Aorta (tissue), 5 donors: ENCODE results near the gene ZNF202. TPM values are rescaled to one million over a fixed set of nuclear protein-coding genes. Genes with fewer than 3 reads are reported as not detected.
"Not testable (repeated sequence)": the region's sequence is repeated elsewhere in the genome, so short reads cannot be mapped to it uniquely, and the experiment has no call there.

Experiments used
- ATAC-seq: fragments of 200-7000 bp; cut with Tn5 transposase; one replicate; pipeline ENCODE4 v1.9.1; 2022; ENCODE audit warnings: moderate library complexity; ENCODE audit not compliant: low FRiP score
- DNase-seq, 2 donors: peaks; one replicate each; pipeline ENCODE4 v3.0.0-alpha.2; 2020
- H3K27ac ChIP-seq, 2 donors: one replicate each; pipeline ENCODE4 v1.5.1; 2013; ENCODE audit warnings: low read length in 2 of 2, mild to moderate bottlenecking in 2 of 2, moderate library complexity in 2 of 2, control low read depth in 1 of 2, inconsistent platforms in 1 of 2, low read depth in 1 of 2
- H3K27me3 ChIP-seq, 2 donors: one replicate each; pipeline ENCODE4 v1.6.1; 2013; ENCODE audit warnings: control low read depth in 1 of 2, low read length in 1 of 2, mild to moderate bottlenecking in 1 of 2, moderate library complexity in 1 of 2; ENCODE audit not compliant: insufficient read depth in 2 of 2, control insufficient read depth in 1 of 2
- H3K36me3 ChIP-seq, 2 donors: one replicate each; pipeline ENCODE4 v1.6.1; 2013; ENCODE audit warnings: control low read depth in 1 of 2, low read length in 1 of 2, mild to moderate bottlenecking in 1 of 2; ENCODE audit not compliant: insufficient read depth in 2 of 2, control insufficient read depth in 1 of 2
- H3K4me1 ChIP-seq, 2 donors: one replicate each; pipeline ENCODE4 v1.6.1; 2013; ENCODE audit warnings: low read length in 2 of 2, control low read depth in 1 of 2, mild to moderate bottlenecking in 1 of 2, moderate library complexity in 1 of 2; ENCODE audit not compliant: insufficient read depth in 2 of 2, control insufficient read depth in 1 of 2
- H3K4me3 ChIP-seq, 2 donors: one replicate each; pipeline ENCODE4 v1.5.1; 2013; ENCODE audit warnings: low read length in 2 of 2, control low read depth in 1 of 2, mild to moderate bottlenecking in 1 of 2
- H3K9me3 ChIP-seq: one replicate; pipeline ENCODE4 v1.6.1; 2013; ENCODE audit warnings: mild to moderate bottlenecking, low read length; ENCODE audit not compliant: control insufficient read depth
- WGBS, 2 donors: extraction: QIAGEN DNeasy Blood & Tissue Kit; methylation state at CpG; one replicate each; pipeline ENCODE4 v1.1.7; 2013; 5-methylcytosine and 5-hydroxymethylcytosine counted together
- intact Hi-C, 2 donors: fragments of 100-400 bp; cut with DNase I; formaldehyde crosslinking; loops; one replicate each; pipeline versions ENCODE4 v1.14.2 to v1.15.0; 2022
- polyA plus RNA-seq, 2 donors: library from polyadenylated mRNA; stranded (reverse); fragments of 200-250 nt; gene quantifications; one replicate each; pipeline ENCODE4 v1.2.3, GENCODE V29; 2013
- total RNA-seq, 2 donors: library from RNA; stranded (reverse); fragmentation: NEBNext Ultra II Directional; extraction: Animal tissue kit (Norgen Biotek cat#: 25700); gene quantifications; one replicate each; pipeline ENCODE4 v1.2.1, GENCODE V29; 2021
- donor health status: healthy with polysubstance abuse.
- donor health status: Bipolar disorder and iron deficiency.
- donor health status: DM: no; HTN: no; CAD: no.
- donor health status: DM: no; HTN: no; CAD: no.
- donor health status: DM: yes; HTN: yes; CAD: no.

The ZNF202 gene
- total and polyA plus RNA-seq, 4 donors, result 1.9 to 8.7 (median 7.6) TPM

- ATAC-seq, result no peak
- peaks cover 23 to 30% of the 10 kb centered on the region in 2 donors for H3K36me3 ChIP-seq
- no peaks in the 10 kb centered on the region for H3K27me3 ChIP-seq
- intact Hi-C loops, result loop anchor here (2.0 to 10.0 kb wide), 2 partner anchors 37 to 61 kb away; no protein-coding TSS in a partner anchor
- no peak overlapping the region for H3K27ac ChIP-seq
- H3K4me1 ChIP-seq, result no peaks in the 10 kb centered on the region
- no peak for DNase-seq
- WGBS, 2 donors, result 97 to 98% methylated on average over 23 of the region's 23 CpGs
- H3K9me3 ChIP-seq, result peaks cover 9% of the 10 kb centered on the region
- no peak overlapping the region for H3K4me3 ChIP-seq
Measured at GRCh38 chr11:123725995-123726655, 15.3 kb downstream of the ZNF202 start.

GRCh38 chr11:123719452-123719851 lies 22.0 kb downstream of the ZNF202 start:
- intact Hi-C loops, result no loop called here
- H3K4me1 ChIP-seq, result no peaks in the 10 kb centered on the region
- no peak overlapping the region for H3K27ac ChIP-seq
- H3K27me3 ChIP-seq, result peaks cover 0 to 2% of the 10 kb centered on the region in 2 donors
- DNase-seq (no peak), ATAC-seq (no peak)
- peaks cover 1% of the 10 kb centered on the region for H3K9me3 ChIP-seq
- no peak overlapping the region for H3K4me3 ChIP-seq
- peaks cover 0 to 1% of the 10 kb centered on the region in 2 donors for H3K36me3 ChIP-seq
- WGBS, 2 donors, result 58 to 65% methylated on average over 1 of the region's 1 CpG

DNA sequence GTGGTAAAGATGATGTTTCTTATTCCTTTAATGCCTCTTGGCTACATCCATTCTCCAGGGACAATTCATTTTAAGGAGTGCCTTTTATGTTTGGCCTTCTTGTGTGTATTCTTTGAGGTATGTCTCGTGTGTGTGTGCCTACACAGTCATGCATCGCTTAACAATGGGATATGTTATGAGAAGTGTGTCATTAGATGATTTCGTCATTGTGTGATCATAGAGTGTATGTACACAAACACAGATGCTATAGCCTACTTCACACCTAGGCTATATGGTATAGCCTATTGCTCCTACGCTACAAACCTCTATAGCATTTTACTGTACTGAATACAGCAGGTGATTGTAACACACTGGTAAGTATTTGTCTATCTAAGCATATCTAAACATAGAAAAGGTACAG lies 23.0 kb downstream of the ZNF202 start:
- Histone ChIP-seq H3K4me1 (no peaks in the 10 kb centered on the region), H3K36me3 (peaks cover 0 to under 1% of the 10 kb centered on the region in 2 donors), H3K9me3 (peaks cover under 1% of the 10 kb centered on the region), H3K27me3 (peaks cover 0 to 2% of the 10 kb centered on the region in 2 donors), H3K4me3 (no peak overlapping the region), H3K27ac (no peak overlapping the region)
- no peak for DNase-seq
- intact Hi-C loops, result no loop called here
- WGBS, 2 donors, result 84 to 86% methylated on average over 4 of the region's 4 CpGs
- ATAC-seq, result no peak

DNA sequence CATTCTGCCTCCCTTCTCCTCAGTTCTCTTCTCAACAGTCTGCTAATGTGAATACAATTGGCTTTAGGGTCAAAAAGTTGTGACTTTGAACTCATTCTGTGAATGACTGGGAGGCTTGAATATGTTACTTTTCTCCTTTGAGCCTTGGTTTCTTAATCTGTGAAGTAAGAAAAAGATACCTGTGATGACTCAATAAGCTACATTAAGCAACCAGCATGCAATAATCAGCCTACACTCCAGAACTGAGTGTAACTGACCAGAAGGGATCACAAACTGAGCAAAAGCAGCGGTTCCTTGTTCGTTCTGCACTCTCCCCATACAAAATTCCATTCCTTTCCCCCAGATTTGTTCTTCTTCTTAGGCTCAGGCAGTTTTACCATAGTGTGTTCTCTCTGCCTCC lies 23.4 kb downstream of the ZNF202 start:
- ATAC-seq (no peak), DNase-seq (no peak)
- Histone ChIP-seq H3K27ac (no peak overlapping the region), H3K4me1 (no peaks in the 10 kb centered on the region), H3K36me3 (no peaks in the 10 kb centered on the region), H3K9me3 (no peaks in the 10 kb centered on the region), H3K4me3 (no peak overlapping the region), H3K27me3 (peaks cover 0 to 2% of the 10 kb centered on the region in 2 donors)
- intact Hi-C loops, result no loop called here
- 81 to 86% methylated on average over 2 of the region's 2 CpGs for WGBS, 2 donors

- not testable (repeated sequence) for H3K27ac ChIP-seq, H3K9me3 ChIP-seq, H3K4me3 ChIP-seq, ATAC-seq, DNase-seq, H3K27me3 ChIP-seq, H3K36me3 ChIP-seq, H3K4me1 ChIP-seq
- intact Hi-C loops, result loop anchor here in 1 of 2 donors (5.0 kb wide), 1 partner anchor 130 kb away; no protein-coding TSS in a partner anchor
- WGBS, 2 donors, result 81 to 92% methylated on average over 3 of the region's 3 CpGs
Measured at GRCh38 chr11:123712627-123713026, 28.8 kb downstream of the ZNF202 start.

GRCh38 chr11:123707606-123708205 lies 33.8 kb downstream of the ZNF202 start:
- WGBS, 2 donors, result 2 to 5% methylated on average over 8 of the region's 8 CpGs
- Histone ChIP-seq H3K27me3 (no peaks in the 10 kb centered on the region), H3K4me1 (no peaks in the 10 kb centered on the region), H3K36me3 (no peaks in the 10 kb centered on the region), H3K4me3 (no peak overlapping the region), H3K27ac (no peak overlapping the region), H3K9me3 (no peaks in the 10 kb centered on the region)
- intact Hi-C loops, result no loop called here
- ATAC-seq (no peak), DNase-seq (no peak)

- no peaks in the 10 kb centered on the region for H3K4me1 ChIP-seq
- no peaks in the 10 kb centered on the region for H3K36me3 ChIP-seq
- DNase-seq (no peak), ATAC-seq (no peak)
- peaks cover 0 to 3% of the 10 kb centered on the region in 2 donors for H3K27me3 ChIP-seq
- no peak overlapping the region for H3K4me3 ChIP-seq
- H3K27ac ChIP-seq, result no peak overlapping the region
- intact Hi-C loops, result no loop called here
- WGBS, 2 donors, result 84 to 89% methylated on average over 3 of the region's 3 CpGs
- no peaks in the 10 kb centered on the region for H3K9me3 ChIP-seq
Measured at GRCh38 chr11:123707206-123707605, 34.3 kb downstream of the ZNF202 start.

DNA sequence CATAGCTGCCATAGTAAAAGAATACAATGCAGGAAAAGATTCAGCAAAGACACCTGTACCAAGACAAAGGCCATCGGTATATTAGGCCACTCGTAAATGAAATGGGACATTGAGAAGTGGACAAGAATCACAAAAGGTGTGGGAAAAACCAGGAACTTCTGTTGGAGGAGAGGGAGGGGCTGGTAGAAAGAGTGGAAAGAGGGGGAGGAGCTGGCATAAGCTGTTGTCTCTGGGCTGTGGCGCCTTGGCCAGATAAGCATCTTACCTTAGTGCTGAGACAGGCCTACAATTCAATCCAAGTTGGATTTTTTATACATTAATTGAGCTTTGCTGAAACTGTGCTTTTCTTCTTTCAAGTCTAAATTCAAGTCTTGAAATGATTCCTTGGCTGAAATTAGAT lies 37.1 kb downstream of the ZNF202 start:
- DNase-seq (no peak), ATAC-seq (no peak)
- intact Hi-C loops, result no loop called here
- Histone ChIP-seq H3K4me1 (no peaks in the 10 kb centered on the region), H3K27ac (no peak overlapping the region), H3K4me3 (no peak overlapping the region), H3K27me3 (peaks cover 0 to 3% of the 10 kb centered on the region in 2 donors), H3K9me3 (no peaks in the 10 kb centered on the region), H3K36me3 (no peaks in the 10 kb centered on the region)
- WGBS, 2 donors, result 90 to 96% methylated on average over 3 of the region's 3 CpGs

GRCh38 chr11:123702696-123703095 lies 38.8 kb downstream of the ZNF202 start:
- H3K9me3 ChIP-seq, result no peaks in the 10 kb centered on the region
- ATAC-seq, result no peak
- H3K27me3 ChIP-seq, result peaks cover 0 to 3% of the 10 kb centered on the region in 2 donors
- H3K4me3 ChIP-seq, result no peak overlapping the region
- no peaks in the 10 kb centered on the region for H3K4me1 ChIP-seq
- no peak overlapping the region for H3K27ac ChIP-seq
- DNase-seq, result no peak
- intact Hi-C loops, result no loop called here
- no peaks in the 10 kb centered on the region for H3K36me3 ChIP-seq
- 39 to 50% methylated on average over 2 of the region's 2 CpGs for WGBS, 2 donors
